Thyroid gland (tissue), 4 donors: ENCODE measurements around the gene RAP1A. TPM values are rescaled to one million over a fixed set of nuclear protein-coding genes. Genes with fewer than 3 reads are reported as not detected.
A peak's percentile ranks its signal among the peaks of the same experiment; 100 is the strongest.

ENCODE experiments used
- DNase-seq, 2 donors: peaks; one replicate each; pipeline ENCODE4 v3.0.0-alpha.2; 2019
- H3K27ac ChIP-seq, 3 donors: fragments of 200-600 bp; sonication (generic); 1 replicate in 2 of 3; 2 replicates in 1 of 3; pipeline ENCODE4 v1.5.1; 2016 to 2019; ENCODE audit warnings: mild to moderate bottlenecking in 1 of 3, moderate library complexity in 1 of 3
- H3K27me3 ChIP-seq: fragments of 200-600 bp; sonication (generic); one replicate; pipeline ENCODE4 v1.5.1; 2019
- H3K36me3 ChIP-seq, 2 donors: fragments of 200-600 bp; sonication (generic); one replicate each; pipeline ENCODE4 v1.5.1; 2016 to 2019
- H3K4me1 ChIP-seq, 2 donors: fragments of 200-600 bp; sonication (generic); one replicate each; pipeline ENCODE4 v1.5.1; 2017 to 2019
- H3K4me3 ChIP-seq, 3 donors: fragments of 200-600 bp; sonication (generic); replicated peaks in 1 of 3; 1 replicate in 2 of 3; 2 replicates in 1 of 3; pipeline ENCODE4 v1.5.1; 2016; ENCODE audit warnings: mild to moderate bottlenecking in 1 of 3
- H3K9me3 ChIP-seq: fragments of 200-600 bp; sonication (generic); one replicate; pipeline ENCODE4 v1.5.1; 2017
- CTCF ChIP-seq, 6 experiments: fragments of 200-600 bp in 3 of 6; fragments of 450-650 bp in 3 of 6; sonication (generic) in 3 of 6; IDR thresholded peaks; one replicate each; pipeline ENCODE4 v1.5.1; 2016 to 2019; ENCODE audit warnings: antibody characterized with exemption in 6 of 6, mild to moderate bottlenecking in 2 of 6, inconsistent platforms in 1 of 6, moderate library complexity in 1 of 6
- POLR2A ChIP-seq, 2 donors: fragments of 450-650 bp; IDR thresholded peaks; one replicate each; pipeline ENCODE4 v1.6.1; 2017; ENCODE audit warnings: antibody characterized with exemption in 2 of 2, mild to moderate bottlenecking in 2 of 2, moderate library complexity in 1 of 2
- WGBS, 2 donors: methylation state at CpG; one replicate each; pipeline ENCODE4 v1.1.5; 2017; 5-methylcytosine and 5-hydroxymethylcytosine counted together
- intact Hi-C: fragments of 100-400 bp; cut with DNase I; formaldehyde crosslinking; loops from one replicate; pipeline ENCODE4 v1.15.1; 2023
- total RNA-seq, 4 donors: library from RNA; depleted of rRNA; stranded (reverse); fragments of >200 nt; gene quantifications; one replicate each; pipeline ENCODE4 v1.2.3, GENCODE V29; 2016

RAP1A gene
- total RNA-seq, 4 donors from 2014 or later, result 54.2 to 91.7 (median 71.9) TPM

DNA sequence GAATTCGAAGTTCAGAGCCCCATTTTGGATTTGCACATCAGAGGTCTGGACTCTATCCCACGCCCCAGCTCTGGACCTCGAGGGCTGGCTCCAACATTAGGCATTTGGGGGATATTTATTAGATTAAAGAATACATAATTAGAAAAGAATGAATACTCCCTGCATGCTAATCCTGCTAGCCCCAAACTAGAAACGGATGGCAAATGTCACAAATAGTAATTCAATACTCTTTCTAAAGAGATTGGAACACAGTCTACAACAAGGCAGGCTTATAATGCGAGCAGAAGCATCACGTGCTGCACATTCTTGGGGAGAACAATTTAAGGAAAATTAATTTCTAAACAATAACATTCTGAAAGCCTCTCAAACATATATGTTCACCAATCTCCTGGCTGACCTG lies 27.7 kb upstream of the RAP1A start:
- H3K36me3 ChIP-seq, result no peaks in the 10 kb centered on the region
- H3K27ac ChIP-seq, result peak overlapping the region; percentile 86 to 98 (median 92)
- no peaks in the 10 kb centered on the region for H3K9me3 ChIP-seq
- intact Hi-C loops, result no loop called here
- 58 to 76% methylated on average over 6 of the region's 6 CpGs for WGBS, 2 donors
- no peak overlapping the region for H3K4me3 ChIP-seq
- H3K4me1 ChIP-seq, result peaks cover 25 to 30% of the 10 kb centered on the region in 2 donors
- no peaks in the 10 kb centered on the region for H3K27me3 ChIP-seq
- no peak for DNase-seq
- TF ChIP-seq POLR2A (IDR thresholded peaks at IDR 0.05) (no peak), CTCF (IDR thresholded peaks at IDR 0.05) (no peak)

DNA sequence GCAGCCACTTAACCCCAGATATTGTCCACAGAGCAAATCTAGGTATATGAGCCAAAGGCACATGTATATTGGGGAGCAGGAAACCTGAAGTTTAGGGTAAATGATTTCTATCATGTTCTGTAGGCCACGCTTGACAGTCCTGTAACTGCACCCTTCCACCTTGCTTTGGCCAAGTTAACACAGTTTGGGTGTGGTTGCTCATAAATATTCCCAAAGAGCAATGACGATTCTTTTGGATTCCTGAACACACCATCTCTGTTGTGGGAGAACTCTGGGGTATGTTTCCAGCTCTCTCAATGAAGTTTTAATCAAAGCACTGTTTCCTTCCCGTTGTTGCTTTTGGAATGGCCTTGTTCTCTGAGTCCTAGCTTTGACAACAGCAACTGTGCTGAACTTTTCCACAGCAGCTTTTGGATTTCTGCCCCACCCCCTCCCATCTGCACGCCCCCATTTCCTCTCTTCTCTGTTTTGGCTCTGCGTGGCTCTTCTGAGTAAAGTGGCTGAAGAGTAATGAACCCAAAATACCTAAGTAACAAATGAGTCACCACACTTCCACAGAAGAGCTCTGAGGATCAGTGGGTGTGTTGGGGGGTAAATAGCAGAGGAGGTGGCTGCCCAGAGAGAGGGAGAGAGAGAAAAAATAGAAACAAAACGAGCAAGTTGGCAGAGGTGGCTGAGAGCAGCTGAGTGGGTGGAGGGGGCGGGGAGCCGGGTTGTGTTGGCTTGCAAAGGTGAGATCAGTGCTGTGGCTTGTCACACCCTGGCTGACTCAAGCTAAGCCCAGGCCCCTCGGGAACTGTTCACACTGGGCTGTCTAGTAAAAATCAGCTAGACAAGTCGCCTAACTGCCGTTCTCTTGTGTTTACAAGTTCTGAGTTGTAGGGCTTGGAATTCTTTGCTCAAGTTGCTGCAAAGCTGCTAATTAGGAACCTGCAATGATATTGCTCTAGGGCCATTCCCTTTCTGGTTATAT lies 26.9 kb upstream of the RAP1A start:
- no peaks in the 10 kb centered on the region for H3K27me3 ChIP-seq
- H3K4me1 ChIP-seq, result peaks cover 25 to 30% of the 10 kb centered on the region in 2 donors
- peak overlapping the region; percentile 86 to 98 (median 92) for H3K27ac ChIP-seq
- no peaks in the 10 kb centered on the region for H3K36me3 ChIP-seq
- peak; percentile 98 for DNase-seq
- TF ChIP-seq CTCF (IDR thresholded peaks at IDR 0.05) (no peak), POLR2A (IDR thresholded peaks at IDR 0.05) (peak in 1 of 2 donors; percentile 45)
- 7 to 10% methylated on average over 11 of the region's 11 CpGs for WGBS, 2 donors
- intact Hi-C loops, result no loop called here
- H3K4me3 ChIP-seq, result no peak overlapping the region
- H3K9me3 ChIP-seq, result no peaks in the 10 kb centered on the region

- H3K27me3 ChIP-seq, result no peaks in the 10 kb centered on the region
- no peaks in the 10 kb centered on the region for H3K9me3 ChIP-seq
- peak in 1 of 2 donors; percentile 7 for DNase-seq
- 48 to 50% methylated on average over 5 of the region's 5 CpGs for WGBS, 2 donors
- H3K36me3 ChIP-seq, result no peaks in the 10 kb centered on the region
- TF ChIP-seq POLR2A (IDR thresholded peaks at IDR 0.05) (no peak), CTCF (IDR thresholded peaks at IDR 0.05) (no peak)
- peaks cover 25 to 30% of the 10 kb centered on the region in 2 donors for H3K4me1 ChIP-seq
- intact Hi-C loops, result no loop called here
- no peak overlapping the region for H3K4me3 ChIP-seq
- peak overlapping the region; percentile 86 to 98 (median 92) for H3K27ac ChIP-seq
Measured at GRCh38 chr1:111593403-111594305, 25.9 kb upstream of the RAP1A start.

- WGBS, 2 donors, result 79 to 88% methylated on average over 4 of the region's 4 CpGs
- Histone ChIP-seq H3K4me1 (peaks cover 25 to 30% of the 10 kb centered on the region in 2 donors), H3K9me3 (no peaks in the 10 kb centered on the region), H3K36me3 (no peaks in the 10 kb centered on the region), H3K4me3 (no peak overlapping the region), H3K27ac (peak overlapping the region; percentile 86 to 98 (median 92)), H3K27me3 (no peaks in the 10 kb centered on the region)
- TF ChIP-seq POLR2A (IDR thresholded peaks at IDR 0.05) (no peak), CTCF (IDR thresholded peaks at IDR 0.05) (no peak)
- intact Hi-C loops, result no loop called here
- no peak for DNase-seq
Measured at GRCh38 chr1:111594306-111594693, 25.3 kb upstream of the RAP1A start.
